ENCODE results near the gene TBC1D16. TPM values are rescaled to one million over a fixed set of nuclear protein-coding genes. Genes with fewer than 3 reads are reported as not detected.

The TBC1D16 gene
- total RNA-seq, 2 donors from 2014 or later = 45.9 to 52.1 TPM

DNA sequence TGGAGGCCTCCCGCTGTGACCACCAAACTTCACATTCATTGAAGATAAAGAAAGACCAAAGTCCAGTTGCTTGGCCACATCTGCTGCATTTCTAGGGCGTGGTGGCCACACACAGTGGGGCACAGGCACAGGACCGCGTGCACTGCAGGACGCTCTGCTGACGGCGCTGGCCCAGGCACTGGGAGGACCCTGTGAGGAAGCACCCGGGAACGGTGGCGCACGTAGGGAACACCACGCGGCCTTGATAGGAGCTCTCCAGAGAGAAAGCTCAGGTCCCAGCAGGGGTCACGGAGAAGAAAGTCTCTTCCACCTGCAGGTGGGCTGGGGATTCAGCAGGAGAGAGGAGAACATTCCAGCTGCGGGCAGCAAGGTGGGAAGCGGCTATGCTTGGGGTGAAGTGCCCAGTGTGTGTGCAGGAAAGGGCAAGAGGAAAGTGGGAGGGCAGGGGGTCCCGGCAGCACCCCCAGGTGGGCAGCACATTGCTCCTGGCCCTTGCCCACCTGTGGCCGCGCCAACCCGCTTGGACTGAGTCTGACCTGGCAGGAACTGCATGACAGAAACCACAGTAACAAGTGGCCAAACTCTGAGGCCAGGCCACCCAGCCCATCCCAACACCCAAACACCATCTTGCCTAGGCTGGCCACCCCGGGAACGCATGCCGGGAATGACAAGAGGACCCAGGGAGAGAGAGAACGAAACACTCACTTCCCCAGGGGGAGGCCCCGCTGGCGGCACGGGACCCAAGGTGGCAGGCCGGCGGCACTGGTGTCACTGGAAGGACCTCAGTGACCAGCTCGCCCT is 32.8 kb downstream of the TBC1D16 start:
- no peaks in the 10 kb centered on the region for H3K4me1 ChIP-seq (ENCODE audit: control insufficient read depth in 1 of 2, low read depth in 2 of 2)
- no peak overlapping the region for H3K27ac ChIP-seq
- H3K36me3 ChIP-seq = no peaks in the 10 kb centered on the region
- no peaks in the 10 kb centered on the region for H3K27me3 ChIP-seq (replicated peaks; ENCODE audit: insufficient read depth)
- no peaks in the 10 kb centered on the region for H3K9me3 ChIP-seq
- DNase-seq (ENCODE audit: low spot score) = no peak
- ATAC-seq (ENCODE audit: insufficient number of reproducible peaks, low FRiP score, low read depth) = no peak
- TF ChIP-seq, protein P1, sequence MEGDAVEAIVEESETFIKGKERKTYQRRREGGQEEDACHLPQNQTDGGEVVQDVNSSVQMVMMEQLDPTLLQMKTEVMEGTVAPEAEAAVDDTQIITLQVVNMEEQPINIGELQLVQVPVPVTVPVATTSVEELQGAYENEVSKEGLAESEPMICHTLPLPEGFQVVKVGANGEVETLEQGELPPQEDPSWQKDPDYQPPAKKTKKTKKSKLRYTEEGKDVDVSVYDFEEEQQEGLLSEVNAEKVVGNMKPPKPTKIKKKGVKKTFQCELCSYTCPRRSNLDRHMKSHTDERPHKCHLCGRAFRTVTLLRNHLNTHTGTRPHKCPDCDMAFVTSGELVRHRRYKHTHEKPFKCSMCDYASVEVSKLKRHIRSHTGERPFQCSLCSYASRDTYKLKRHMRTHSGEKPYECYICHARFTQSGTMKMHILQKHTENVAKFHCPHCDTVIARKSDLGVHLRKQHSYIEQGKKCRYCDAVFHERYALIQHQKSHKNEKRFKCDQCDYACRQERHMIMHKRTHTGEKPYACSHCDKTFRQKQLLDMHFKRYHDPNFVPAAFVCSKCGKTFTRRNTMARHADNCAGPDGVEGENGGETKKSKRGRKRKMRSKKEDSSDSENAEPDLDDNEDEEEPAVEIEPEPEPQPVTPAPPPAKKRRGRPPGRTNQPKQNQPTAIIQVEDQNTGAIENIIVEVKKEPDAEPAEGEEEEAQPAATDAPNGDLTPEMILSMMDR (IDR thresholded peaks at IDR 0.05) = no peak
- no peak overlapping the region for H3K4me3 ChIP-seq

DNA sequence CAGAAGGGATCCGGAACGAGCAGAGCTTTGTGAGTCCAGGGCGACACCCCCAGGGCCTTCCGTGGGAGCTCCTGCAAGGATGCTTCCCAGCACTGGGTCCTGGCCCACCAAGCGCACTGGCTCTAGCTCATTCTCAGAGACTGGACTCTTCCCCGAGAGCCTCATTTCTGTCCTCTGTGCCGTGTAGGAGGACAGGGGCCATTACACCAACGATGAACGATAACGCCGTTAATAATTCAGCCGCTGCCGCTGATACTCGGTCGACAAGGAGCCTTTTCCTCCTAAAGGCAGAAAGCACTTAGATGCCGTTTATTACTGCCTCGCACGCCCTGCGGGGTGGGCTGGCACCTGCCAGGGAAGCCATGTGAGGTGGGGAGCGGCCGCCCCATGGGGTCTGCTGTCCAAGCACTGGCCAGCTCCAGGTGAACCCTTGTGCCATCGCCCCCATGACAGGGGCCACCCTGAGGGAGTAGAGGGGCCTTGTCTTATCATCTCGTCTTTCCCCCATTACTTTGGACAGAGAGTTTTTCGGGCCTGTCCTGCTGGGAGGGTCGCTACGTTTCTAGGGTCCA is 33.5 kb downstream of the TBC1D16 start:
- H3K4me3 ChIP-seq = no peak overlapping the region
- H3K4me1 ChIP-seq (ENCODE audit: control insufficient read depth in 1 of 2, low read depth in 2 of 2) = no peaks in the 10 kb centered on the region
- no peaks in the 10 kb centered on the region for H3K36me3 ChIP-seq
- no peaks in the 10 kb centered on the region for H3K27me3 ChIP-seq (replicated peaks; ENCODE audit: insufficient read depth)
- no peak overlapping the region for H3K27ac ChIP-seq
- TF ChIP-seq, protein P1 (IDR thresholded peaks at IDR 0.05) = no peak
- H3K9me3 ChIP-seq = no peaks in the 10 kb centered on the region
- no peak for ATAC-seq (ENCODE audit: insufficient number of reproducible peaks, low FRiP score, low read depth)
- DNase-seq (ENCODE audit: low spot score) = no peak

DNA sequence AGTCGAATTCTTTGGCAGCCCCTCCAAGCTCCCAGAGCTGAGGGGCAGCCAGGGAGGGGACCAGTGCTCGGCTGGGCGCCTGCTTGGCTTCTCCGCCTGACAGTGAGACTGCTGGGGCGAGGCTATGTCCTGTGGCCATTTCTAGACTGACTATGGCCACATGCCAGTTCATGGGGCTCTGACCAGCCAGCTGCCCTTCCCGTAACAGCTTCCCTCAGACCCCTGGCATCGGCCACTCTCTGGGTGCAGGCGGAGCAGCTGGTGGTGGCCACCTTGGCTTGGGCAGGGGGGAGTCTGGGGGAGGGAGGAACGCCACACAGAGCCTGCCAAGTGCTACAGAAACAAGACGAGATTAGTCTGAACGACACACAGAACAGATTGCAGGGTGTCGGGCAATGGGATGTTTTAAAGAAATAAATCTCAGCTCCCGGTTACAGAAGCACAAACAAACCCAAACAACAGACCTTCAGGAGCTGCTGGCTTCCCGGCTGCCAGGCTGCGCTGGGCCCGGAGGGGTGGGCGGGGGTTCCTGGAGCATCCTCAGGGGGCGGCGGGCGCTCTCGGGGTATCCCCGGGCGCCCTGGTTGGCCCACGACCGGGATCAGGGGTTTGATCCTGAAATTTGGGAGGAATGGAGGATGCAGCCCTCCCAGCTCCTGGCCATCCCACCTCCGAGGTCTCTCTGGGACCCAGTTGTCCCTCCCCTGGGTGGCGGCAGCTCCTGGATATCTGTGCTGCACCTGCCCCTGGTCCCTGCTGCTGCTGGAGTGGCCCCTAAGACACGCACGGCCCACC is 34.5 kb downstream of the TBC1D16 start:
- no peaks in the 10 kb centered on the region for H3K27me3 ChIP-seq (replicated peaks; ENCODE audit: insufficient read depth)
- DNase-seq (ENCODE audit: low spot score) (no peak), ATAC-seq (ENCODE audit: insufficient number of reproducible peaks, low FRiP score, low read depth) (no peak)
- no peaks in the 10 kb centered on the region for H3K36me3 ChIP-seq
- TF ChIP-seq, protein P1 (IDR thresholded peaks at IDR 0.05) = no peak
- no peak overlapping the region for H3K27ac ChIP-seq
- H3K4me1 ChIP-seq (ENCODE audit: control insufficient read depth in 1 of 2, low read depth in 2 of 2) = no peaks in the 10 kb centered on the region
- H3K4me3 ChIP-seq = no peak overlapping the region
- H3K9me3 ChIP-seq = no peaks in the 10 kb centered on the region

DNA sequence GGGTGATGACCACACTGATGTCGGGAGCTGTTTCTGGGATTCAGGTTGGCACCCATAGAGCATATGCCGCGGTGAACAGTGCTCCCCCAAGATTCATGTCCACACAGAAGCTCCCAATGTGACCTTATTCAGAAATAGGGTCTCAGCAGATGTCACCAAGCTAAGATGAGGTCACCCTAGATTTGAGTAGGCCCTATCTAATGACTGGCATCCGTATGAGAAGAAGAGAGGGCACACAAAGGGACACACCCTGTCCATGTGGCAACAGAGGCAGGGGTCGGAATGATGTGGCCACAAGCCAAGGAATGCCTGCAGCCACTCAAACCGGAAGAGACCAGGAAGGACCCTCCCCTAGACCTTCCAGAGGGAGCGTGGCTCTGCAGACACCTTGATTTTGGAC is 35.5 kb downstream of the TBC1D16 start:
- Histone ChIP-seq H3K36me3 (no peaks in the 10 kb centered on the region), H3K4me3 (no peak overlapping the region), H3K9me3 (no peaks in the 10 kb centered on the region), H3K27me3 (replicated peaks; ENCODE audit: insufficient read depth) (no peaks in the 10 kb centered on the region), H3K4me1 (ENCODE audit: control insufficient read depth in 1 of 2, low read depth in 2 of 2) (no peaks in the 10 kb centered on the region), H3K27ac (no peak overlapping the region)
- DNase-seq (ENCODE audit: low spot score) = no peak
- ATAC-seq (ENCODE audit: insufficient number of reproducible peaks, low FRiP score, low read depth) = no peak
- TF ChIP-seq, protein P1 (IDR thresholded peaks at IDR 0.05) = no peak

Measured in thoracic aorta (tissue), 2 donors.